IMR-90 (cell line): ENCODE data around the gene ABL1. TPM values are rescaled to one million over a fixed set of nuclear protein-coding genes. Genes with fewer than 3 reads are reported as not detected.

ENCODE experiments used
- ATAC-seq: fragments of 200-7000 bp; cut with Tn5 transposase; 2 replicates; pipeline ENCODE4 v1.9.1; 2020; ENCODE audit warnings: low read depth, mild to moderate bottlenecking, moderate library complexity
- BruUV-seq: library from RNA; stranded (reverse); fragments of 400-500 nt; replicated peaks from 2 replicates; lab custom pipeline; 2021; lab: Mats Ljungman, UMichigan
- CTCF ChIA-PET: fragments of 300-600 bp; formaldehyde crosslinking; extraction: SDS; loops from one replicate; lab custom pipeline; 2021; ENCODE audit warnings: antibody characterized with exemption; lab: Yijun Ruan, JAX
- POLR2A ChIA-PET: fragments of 300-600 bp; sonication (Branson Sonifier 250); formaldehyde crosslinking; loops from one replicate; lab custom pipeline; 2022; ENCODE audit warnings: antibody characterized with exemption; ENCODE audit not compliant: unreplicated experiment; lab: Charles Lee
- DNase-seq: peaks from one replicate; pipeline ENCODE4 v3.0.0; 2013
- H2AFZ ChIP-seq: replicated peaks from 2 replicates; pipeline ENCODE3; 2013; ENCODE audit warnings: low read length, mild to moderate bottlenecking; ENCODE audit not compliant: poor library complexity
- H2AK5ac ChIP-seq: 2 replicates; pipeline ENCODE4 v1.6.1; 2013; ENCODE audit warnings: low read depth, low read length, inconsistent platforms
- H2AK9ac ChIP-seq: replicated peaks from 2 replicates; pipeline ENCODE3; 2013; ENCODE audit warnings: mild to moderate bottlenecking, low read depth, low read length, moderate library complexity; ENCODE audit not compliant: poor library complexity
- H2BK120ac ChIP-seq: 2 replicates; pipeline ENCODE4 v1.6.1; 2013; ENCODE audit warnings: low read depth, low read length, inconsistent platforms
- H2BK15ac ChIP-seq: 3 replicates; pipeline ENCODE4 v1.6.1; 2013; ENCODE audit warnings: low read depth, low read length, inconsistent platforms
- H2BK20ac ChIP-seq: 2 replicates; pipeline ENCODE4 v1.6.1; 2013; ENCODE audit warnings: low read depth, mild to moderate bottlenecking, inconsistent platforms, low read length, moderate library complexity
- H2BK5ac ChIP-seq: 2 replicates; pipeline ENCODE4 v1.6.1; 2013; ENCODE audit warnings: mild to moderate bottlenecking, low read depth, low read length, inconsistent platforms; ENCODE audit not compliant: poor library complexity, severe bottlenecking
- H3K14ac ChIP-seq: replicated peaks from 2 replicates; pipeline ENCODE4 v1.6.1; 2013; ENCODE audit warnings: low read depth, low read length, inconsistent platforms
- H3K18ac ChIP-seq: 2 replicates; pipeline ENCODE4 v1.6.1; 2013; ENCODE audit warnings: low read depth, low read length, control low read depth
- H3K23ac ChIP-seq: 2 replicates; pipeline ENCODE4 v1.6.1; 2013; ENCODE audit warnings: low read depth, low read length, inconsistent platforms
- H3K27ac ChIP-seq: 2 replicates; pipeline ENCODE4 v1.5.1; 2013; ENCODE audit warnings: mild to moderate bottlenecking, control low read depth, low read length; ENCODE audit not compliant: insufficient read depth
- H3K27me3 ChIP-seq: 2 replicates; pipeline ENCODE4 v1.6.1; 2013; ENCODE audit warnings: low read length; ENCODE audit not compliant: control insufficient read depth, insufficient read depth
- H3K36me3 ChIP-seq: 2 replicates; pipeline ENCODE4 v1.6.1; 2013; ENCODE audit warnings: low read length, mixed read lengths; ENCODE audit not compliant: control insufficient read depth, insufficient read depth
- H3K4ac ChIP-seq: 2 replicates; pipeline ENCODE4 v1.6.1; 2013; ENCODE audit warnings: low read depth, low read length, inconsistent platforms
- H3K4me1 ChIP-seq: 2 replicates; pipeline ENCODE4 v1.6.1; 2013; ENCODE audit warnings: low read length, mixed read lengths; ENCODE audit not compliant: control insufficient read depth, insufficient read depth
- H3K4me2 ChIP-seq: 2 replicates; pipeline ENCODE4 v1.6.1; 2013; ENCODE audit warnings: low read depth, mild to moderate bottlenecking, control low read depth, low read length, moderate library complexity
- H3K4me3 ChIP-seq: 2 replicates; pipeline ENCODE4 v1.5.1; 2013; ENCODE audit warnings: low read depth, mild to moderate bottlenecking, control low read depth, low read length, moderate library complexity; ENCODE audit not compliant: insufficient read depth
- H3K56ac ChIP-seq: 2 replicates; pipeline ENCODE4 v1.6.1; 2013; ENCODE audit warnings: low read length, inconsistent platforms; ENCODE audit not compliant: insufficient read depth; ENCODE audit errors: extremely low read depth
- H3K79me1 ChIP-seq, 2 experiments: 2 replicates each; pipeline ENCODE4 v1.6.1; 2013; ENCODE audit warnings: low read length in 2 of 2, inconsistent platforms in 1 of 2, low read depth in 1 of 2
- H3K9ac ChIP-seq: 2 replicates; pipeline ENCODE4 v1.6.1; 2013; ENCODE audit warnings: low read depth, low read length, control low read depth
- H3K9me1 ChIP-seq: 2 replicates; pipeline ENCODE4 v1.6.1; 2013; ENCODE audit warnings: low read length, inconsistent platforms; ENCODE audit not compliant: insufficient read depth
- H3K9me3 ChIP-seq: 2 replicates; pipeline ENCODE4 v1.6.1; 2013; ENCODE audit warnings: low read length; ENCODE audit not compliant: control insufficient read depth, insufficient read depth
- H4K20me1 ChIP-seq: 2 replicates; pipeline ENCODE4 v1.6.1; 2013; ENCODE audit warnings: low read length, inconsistent platforms; ENCODE audit not compliant: insufficient read depth
- H4K5ac ChIP-seq: 2 replicates; pipeline ENCODE4 v1.6.1; 2013; ENCODE audit warnings: mild to moderate bottlenecking, low read depth, low read length, control low read depth
- H4K8ac ChIP-seq, 2 experiments: 2 replicates each; pipeline ENCODE4 v1.6.1; 2013; ENCODE audit warnings: low read depth in 2 of 2, low read length in 2 of 2, control low read depth in 1 of 2, inconsistent platforms in 1 of 2
- H4K91ac ChIP-seq: 2 replicates; pipeline ENCODE4 v1.6.1; 2013; ENCODE audit warnings: low read depth, low read length, inconsistent platforms; ENCODE audit not compliant: insufficient read depth
- CEBPB ChIP-seq: IDR thresholded peaks from 2 replicates; pipeline ENCODE4 v1.6.1; 2012; ENCODE audit warnings: low read depth, low read length, improper control_type of control experiment
- FOS ChIP-seq: fragments of 150-350 bp; IDR thresholded peaks from 2 replicates; pipeline ENCODE4 v1.6.1; 2016; ENCODE audit warnings: low read depth, low read length
- MAFK ChIP-seq: IDR thresholded peaks from 2 replicates; pipeline ENCODE4 v1.6.1; 2012; ENCODE audit warnings: low read depth, low read length, improper control_type of control experiment
- NFE2L2 ChIP-seq: fragments of 150-350 bp; IDR thresholded peaks from 2 replicates; pipeline ENCODE4 v1.6.1; 2016; ENCODE audit warnings: low read depth, mild to moderate bottlenecking, low read length
- POLR2A ChIP-seq: IDR thresholded peaks from 2 replicates; pipeline ENCODE4 v1.6.1; 2012; ENCODE audit warnings: mild to moderate bottlenecking, low read depth, low read length
- RAD21 ChIP-seq: IDR thresholded peaks from 2 replicates; pipeline ENCODE4 v1.6.1; 2012; ENCODE audit warnings: low read length, improper control_type of control experiment
- SMC3 ChIP-seq: fragments of 150-350 bp; IDR thresholded peaks from 2 replicates; pipeline ENCODE4 v1.6.1; 2016; ENCODE audit warnings: low read depth, mild to moderate bottlenecking, antibody characterized with exemption, low read length, moderate library complexity
- WGBS, 2 experiments: methylation state at CpG; one replicate each; pipeline versions ENCODE4 v1.1.5 to v1.1.7; 2013; ENCODE audit warnings: missing lambda C conversion rate in 2 of 2; ENCODE audit not compliant: insufficient read length in 1 of 2; ENCODE audit errors: extremely low coverage in 2 of 2; 5-methylcytosine and 5-hydroxymethylcytosine counted together
- dilution Hi-C: fragments of 300-500 bp; cut with HindIII; formaldehyde crosslinking; loops from one replicate; pipeline ENCODE4 v1.14.3; 2018; ENCODE audit warnings: low sequenced_read_pairs; ENCODE audit not compliant: unreplicated experiment
- in situ Hi-C: fragments of 300-500 bp; cut with MboI; formaldehyde crosslinking; loops from 3 replicates; pipeline ENCODE4 v1.14.3; 2019; ENCODE audit warnings: low sequenced_read_pairs, inconsistent platforms, mixed read lengths
- intact Hi-C: fragments of 100-400 bp; cut with micrococcal nuclease; formaldehyde crosslinking; loops from 2 replicates; pipeline ENCODE4 v1.10.0; 2022
- polyA plus RNA-seq, 3 experiments: library from polyadenylated mRNA; depleted of rRNA; stranded (reverse); fragments of >200 nt; gene quantifications; 2 replicates each; pipeline ENCODE4 v1.2.3, GENCODE V29; 2012; ENCODE audit warnings: low replicate concordance in 1 of 3
- total RNA-seq: library from RNA; depleted of rRNA; stranded (reverse); fragments of >200 nt; gene quantifications from 2 replicates; pipeline ENCODE4 v1.2.3, GENCODE V29; 2012
- TF ChIP-seq, protein P1 (sequence below): fragments of 150-350 bp; IDR thresholded peaks from 2 replicates; pipeline ENCODE4 v1.6.1; 2017; ENCODE audit warnings: mild to moderate bottlenecking, antibody characterized with exemption, low read length, low read depth
- TF ChIP-seq, protein P2 (sequence below): conservative IDR thresholded peaks from 2 replicates; pipeline ENCODE4 v1.5.1; 2012; ENCODE audit warnings: mild to moderate bottlenecking, low read depth, low read length, improper control_type of control experiment
- TF ChIP-seq, protein P3 (sequence below): fragments of 150-350 bp; IDR thresholded peaks from 2 replicates; pipeline ENCODE4 v1.6.1; 2016; ENCODE audit warnings: low read depth, mild to moderate bottlenecking, low read length, moderate library complexity, borderline replicate concordance

The ABL1 gene
- total and polyA plus RNA-seq, 2 of the 4 experiments (the other 2 are of a cell fraction) = 33.7 to 49.1 TPM

- Histone ChIP-seq H2BK5ac (no peak overlapping the region), H3K9me3 (no peaks in the 10 kb centered on the region), H2AFZ (no peak overlapping the region), H2BK120ac (no peak overlapping the region), H3K56ac (no peak overlapping the region), H3K9me1 (no peaks in the 10 kb centered on the region), H3K27me3 (no peaks in the 10 kb centered on the region), H3K27ac (no peak overlapping the region), H3K4ac (no peak overlapping the region), H3K4me3 (no peak overlapping the region), H2BK15ac (no peak overlapping the region), H3K23ac (no peak overlapping the region), H3K79me1 (peaks cover 49 to 65% of the 10 kb centered on the region in 2 experiments), H3K36me3 (peaks cover 81% of the 10 kb centered on the region), H2AK9ac (no peak overlapping the region), H4K5ac (no peak overlapping the region), H4K20me1 (peaks cover 27% of the 10 kb centered on the region), H3K4me2 (no peak overlapping the region), H3K9ac (no peak overlapping the region), H2AK5ac (no peak overlapping the region), H3K4me1 (no peaks in the 10 kb centered on the region), H4K91ac (no peak overlapping the region), H4K8ac (no peak overlapping the region), H3K18ac (no peak overlapping the region), H2BK20ac (no peak overlapping the region), H3K14ac (no peak overlapping the region)
- in situ Hi-C loops (no loop called here), intact Hi-C loops (no loop called here), dilution Hi-C loops (no loop called here)
- POLR2A ChIA-PET = no interaction called here
- CTCF ChIA-PET = no interaction called here
- DNase-seq (no peak), ATAC-seq (no peak)
- TF ChIP-seq FOS (no peak), MAFK (no peak), RAD21 (no peak), POLR2A (no peak), NFE2L2 (no peak), CEBPB (no peak), SMC3 (no peak)
- TF ChIP-seq, protein P1, sequence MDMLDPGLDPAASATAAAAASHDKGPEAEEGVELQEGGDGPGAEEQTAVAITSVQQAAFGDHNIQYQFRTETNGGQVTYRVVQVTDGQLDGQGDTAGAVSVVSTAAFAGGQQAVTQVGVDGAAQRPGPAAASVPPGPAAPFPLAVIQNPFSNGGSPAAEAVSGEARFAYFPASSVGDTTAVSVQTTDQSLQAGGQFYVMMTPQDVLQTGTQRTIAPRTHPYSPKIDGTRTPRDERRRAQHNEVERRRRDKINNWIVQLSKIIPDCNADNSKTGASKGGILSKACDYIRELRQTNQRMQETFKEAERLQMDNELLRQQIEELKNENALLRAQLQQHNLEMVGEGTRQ = no peak
- TF ChIP-seq, protein P2, sequence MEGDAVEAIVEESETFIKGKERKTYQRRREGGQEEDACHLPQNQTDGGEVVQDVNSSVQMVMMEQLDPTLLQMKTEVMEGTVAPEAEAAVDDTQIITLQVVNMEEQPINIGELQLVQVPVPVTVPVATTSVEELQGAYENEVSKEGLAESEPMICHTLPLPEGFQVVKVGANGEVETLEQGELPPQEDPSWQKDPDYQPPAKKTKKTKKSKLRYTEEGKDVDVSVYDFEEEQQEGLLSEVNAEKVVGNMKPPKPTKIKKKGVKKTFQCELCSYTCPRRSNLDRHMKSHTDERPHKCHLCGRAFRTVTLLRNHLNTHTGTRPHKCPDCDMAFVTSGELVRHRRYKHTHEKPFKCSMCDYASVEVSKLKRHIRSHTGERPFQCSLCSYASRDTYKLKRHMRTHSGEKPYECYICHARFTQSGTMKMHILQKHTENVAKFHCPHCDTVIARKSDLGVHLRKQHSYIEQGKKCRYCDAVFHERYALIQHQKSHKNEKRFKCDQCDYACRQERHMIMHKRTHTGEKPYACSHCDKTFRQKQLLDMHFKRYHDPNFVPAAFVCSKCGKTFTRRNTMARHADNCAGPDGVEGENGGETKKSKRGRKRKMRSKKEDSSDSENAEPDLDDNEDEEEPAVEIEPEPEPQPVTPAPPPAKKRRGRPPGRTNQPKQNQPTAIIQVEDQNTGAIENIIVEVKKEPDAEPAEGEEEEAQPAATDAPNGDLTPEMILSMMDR = no peak
- TF ChIP-seq, protein P3, sequence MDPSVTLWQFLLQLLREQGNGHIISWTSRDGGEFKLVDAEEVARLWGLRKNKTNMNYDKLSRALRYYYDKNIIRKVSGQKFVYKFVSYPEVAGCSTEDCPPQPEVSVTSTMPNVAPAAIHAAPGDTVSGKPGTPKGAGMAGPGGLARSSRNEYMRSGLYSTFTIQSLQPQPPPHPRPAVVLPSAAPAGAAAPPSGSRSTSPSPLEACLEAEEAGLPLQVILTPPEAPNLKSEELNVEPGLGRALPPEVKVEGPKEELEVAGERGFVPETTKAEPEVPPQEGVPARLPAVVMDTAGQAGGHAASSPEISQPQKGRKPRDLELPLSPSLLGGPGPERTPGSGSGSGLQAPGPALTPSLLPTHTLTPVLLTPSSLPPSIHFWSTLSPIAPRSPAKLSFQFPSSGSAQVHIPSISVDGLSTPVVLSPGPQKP = no peak
- no TSS peak for BruUV-seq
- WGBS, 2 experiments = 89% methylated on average over 3 of the region's 5 CpGs; no CpG with 5 or more reads in 1 of the 2 experiments
These were observed 39.7 kb downstream of the ABL1 start for GRCh38 chr9:130874783-130875182.
